HepG2 (cell line): ENCODE measurements around the gene HSP90AB1. TPM values are rescaled to one million over a fixed set of nuclear protein-coding genes. Genes with fewer than 3 reads are reported as not detected.

Source experiments
- CHCHD3 ChIP-seq: sonication (generic); formaldehyde crosslinking; IDR thresholded peaks from 2 replicates; pipeline ENCODE4 v1.8.0; 2022; ENCODE audit warnings: mild to moderate bottlenecking, missing genetic modification reagents, moderate library complexity
- EED ChIP-seq: sonication (generic); formaldehyde crosslinking; IDR thresholded peaks from 2 replicates; pipeline ENCODE4 v1.5.0; 2020; ENCODE audit warnings: mild to moderate bottlenecking, missing genetic modification reagents
- ELF1 ChIP-seq: sonication (generic); formaldehyde crosslinking; IDR thresholded peaks from 2 replicates; pipeline ENCODE4 v1.4.0; 2020; ENCODE audit warnings: missing genetic modification reagents
- EP300 ChIP-seq, 3 experiments: sonication (generic) in 1 of 3; formaldehyde crosslinking in 1 of 3; IDR thresholded peaks; 2 replicates each; pipeline versions ENCODE4 v1.5.1 to v1.6.1; 2011 to 2020; ENCODE audit warnings: low read depth in 2 of 3, low read length in 2 of 3, borderline replicate concordance in 1 of 3, improper control_type of control experiment in 1 of 3, mild to moderate bottlenecking in 1 of 3, missing genetic modification reagents in 1 of 3, moderate library complexity in 1 of 3
- GTF3A ChIP-seq: sonication (generic); formaldehyde crosslinking; conservative IDR thresholded peaks from 2 replicates; pipeline ENCODE4 v1.4.0; 2020; ENCODE audit warnings: mild to moderate bottlenecking, missing genetic modification reagents
- KAT7 ChIP-seq: IDR thresholded peaks from 2 replicates; pipeline ENCODE4 v1.6.1; 2018; ENCODE audit warnings: borderline replicate concordance, missing compliant biosample characterization
- MTA1 ChIP-seq: sonication (generic); formaldehyde crosslinking; IDR thresholded peaks from 2 replicates; pipeline ENCODE4 v1.4.0; 2020; ENCODE audit warnings: missing genetic modification reagents, mild to moderate bottlenecking, borderline replicate concordance
- PAX8 ChIP-seq: sonication (generic); formaldehyde crosslinking; IDR thresholded peaks from 2 replicates; pipeline ENCODE4 v1.8.0; 2022; ENCODE audit warnings: mild to moderate bottlenecking, missing genetic modification reagents, borderline replicate concordance
- SMYD3 ChIP-seq: sonication (generic); formaldehyde crosslinking; IDR thresholded peaks from 2 replicates; pipeline ENCODE4 v1.8.1; 2023; ENCODE audit warnings: mild to moderate bottlenecking, missing genetic modification reagents
- SNAPC2 ChIP-seq: sonication (generic); formaldehyde crosslinking; IDR thresholded peaks from 2 replicates; pipeline ENCODE4 v1.8.1; 2022; ENCODE audit warnings: mild to moderate bottlenecking, missing genetic modification reagents
- ZFP37 ChIP-seq: sonication (generic); formaldehyde crosslinking; IDR thresholded peaks from 2 replicates; pipeline ENCODE4 v1.4.0; 2020; ENCODE audit warnings: missing genetic modification reagents, borderline replicate concordance
- ZFP82 ChIP-seq: sonication (generic); formaldehyde crosslinking; IDR thresholded peaks from 2 replicates; pipeline ENCODE4 v1.5.1; 2020; ENCODE audit warnings: mild to moderate bottlenecking, missing genetic modification reagents, borderline replicate concordance
- ZKSCAN8 ChIP-seq: IDR thresholded peaks from 2 replicates; pipeline ENCODE4 v1.6.1; 2016; ENCODE audit warnings: borderline replicate concordance, missing genetic modification reagents, missing compliant biosample characterization
- ZNF253 ChIP-seq: sonication (generic); formaldehyde crosslinking; IDR thresholded peaks from 2 replicates; pipeline ENCODE4 v1.8.0; 2022; ENCODE audit warnings: mild to moderate bottlenecking, missing genetic modification reagents, borderline replicate concordance
- ZNF766 ChIP-seq: sonication (generic); formaldehyde crosslinking; IDR thresholded peaks from 2 replicates; pipeline ENCODE4 v1.5.0; 2020; ENCODE audit warnings: missing genetic modification reagents, borderline replicate concordance
- ZNF772 ChIP-seq: sonication (generic); formaldehyde crosslinking; IDR thresholded peaks from 2 replicates; pipeline ENCODE4 v1.5.0; 2020; ENCODE audit warnings: mild to moderate bottlenecking, missing genetic modification reagents
- polyA plus RNA-seq, 8 experiments: library from polyadenylated mRNA; depleted of rRNA in 3 of 8; stranded (reverse) in 7 of 8; unstranded in 1 of 8; fragments of >200 nt; fragmentation: Illumina TruSeq in 4 of 8; extraction: Trizol in 4 of 8; gene quantifications; 2 replicates each; pipeline versions ENCODE4 v1.2.1 to v1.2.3, GENCODE V29; 2011 to 2016; ENCODE audit warnings: low read depth in 4 of 8, missing spikeins in 1 of 8, mixed read lengths in 1 of 8; ENCODE audit not compliant: insufficient read depth in 1 of 8
- total RNA-seq, 5 experiments: library from RNA; depleted of rRNA; stranded (reverse); fragments of >200 nt; fragmentation: Illumina TruSeq; extraction: Trizol; gene quantifications; 2 replicates each; pipeline ENCODE4 v1.2.3, GENCODE V29; 2016; ENCODE audit warnings: low read depth in 1 of 5
- TF ChIP-seq, protein P1 (sequence below): sonication (generic); formaldehyde crosslinking; IDR thresholded peaks from 2 replicates; pipeline ENCODE4 v1.4.0; 2020; ENCODE audit warnings: missing genetic modification reagents, mild to moderate bottlenecking, borderline replicate concordance
- TF ChIP-seq, protein P2 (sequence below): sonication (generic); formaldehyde crosslinking; conservative IDR thresholded peaks from 2 replicates; pipeline ENCODE4 v1.8.1; 2023; ENCODE audit warnings: missing genetic modification reagents
- TF ChIP-seq, protein P3 (sequence below): sonication (generic); formaldehyde crosslinking; IDR thresholded peaks from 2 replicates; pipeline ENCODE4 v1.8.0; 2022; ENCODE audit warnings: missing genetic modification reagents, mild to moderate bottlenecking, moderate library complexity, borderline replicate concordance
- TF ChIP-seq, protein P4 (sequence below): sonication (generic); formaldehyde crosslinking; IDR thresholded peaks from 2 replicates; pipeline ENCODE4 v1.4.0; 2020; ENCODE audit warnings: mild to moderate bottlenecking, missing genetic modification reagents
- TF ChIP-seq, protein P5 (sequence below): sonication (generic); formaldehyde crosslinking; conservative IDR thresholded peaks from 2 replicates; pipeline ENCODE4 v1.8.0; 2022; ENCODE audit warnings: mild to moderate bottlenecking, moderate library complexity, missing genetic modification reagents

HSP90AB1 gene
- total and polyA plus RNA-seq, 2 of the 13 experiments (the other 11 are each of a cell fraction or from before 2014, with no cell fraction given) = 1,325 to 1,472 TPM

DNA sequence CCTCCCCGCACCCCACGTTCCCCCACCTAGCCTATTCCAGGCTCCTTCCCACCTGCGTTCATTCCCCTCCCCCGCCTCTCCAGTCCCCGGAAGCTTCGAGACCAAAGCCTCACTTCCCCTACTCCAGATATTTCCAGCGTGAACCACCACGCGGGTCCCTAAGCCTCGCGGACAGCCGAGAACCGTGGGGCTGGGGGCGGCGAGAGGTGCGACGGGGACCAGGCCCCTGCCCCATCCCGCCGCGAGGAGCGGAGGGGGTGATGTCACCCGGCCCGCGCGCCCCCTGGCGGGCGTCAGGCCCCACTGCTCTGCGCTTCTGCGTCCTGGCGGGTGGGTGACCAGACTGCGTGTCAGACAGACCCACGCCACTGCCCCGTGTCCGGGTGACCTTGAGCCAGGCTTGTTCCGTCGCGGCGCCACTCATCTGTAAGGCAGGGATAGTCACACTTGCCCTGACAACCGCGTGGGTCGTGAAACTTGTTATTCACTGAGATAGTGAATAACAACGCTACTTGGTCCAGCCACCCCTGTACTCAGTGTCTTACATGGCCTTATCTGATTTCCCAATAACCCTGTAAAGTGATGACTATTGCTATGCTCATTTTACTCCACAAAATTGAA lies 9.0 kb upstream of the HSP90AB1 start (continued):
- TF ChIP-seq GTF3A (CRISPR knock-in tag) (no peak; the same call in 1 of the 2 replicates), CHCHD3 (CRISPR knock-in tag) (0 out of 2 replicates have a peak, but pooled peaks have one; percentile 35), PAX8 (CRISPR knock-in tag) (no peak; the same call in 1 of the 2 replicates), MTA1 (CRISPR knock-in tag) (peak; percentile 82), ZNF253 (0 out of 2 replicates have a peak, but pooled peaks have one; percentile 37), ELF1 (CRISPR knock-in tag) (0 out of 2 replicates have a peak, but pooled peaks have one; percentile 12), SMYD3 (0 out of 2 replicates have a peak, but pooled peaks have one; percentile 16), ZKSCAN8 (CRISPR knock-in tag) (0 out of 2 replicates have a peak, but pooled peaks have one; percentile 45), ZNF772 (CRISPR knock-in tag) (peak; percentile 32), ZNF766 (peak; percentile 85; the same call in 1 of the 2 replicates), ZFP37 (no peak), EP300 (IDR thresholded peaks at IDR 0.05; ENCODE audit: low read depth in 2 of 2, low read length in 2 of 2) (no peak), EP300 (CRISPR knock-in tag; IDR thresholded peaks at IDR 0.05; ENCODE audit: borderline replicate concordance) (peak; percentile 60; the same call in 1 of the 2 replicates), EED (CRISPR knock-in tag) (peak; percentile 91; the same call in 1 of the 2 replicates), KAT7 (CRISPR knock-in tag) (peak; percentile 75; the same call in 1 of the 2 replicates), ZFP82 (CRISPR knock-in tag) (0 out of 2 replicates have a peak, but pooled peaks have one; percentile 45), SNAPC2 (CRISPR knock-in tag) (0 out of 2 replicates have a peak, but pooled peaks have one; percentile 23)
- TF ChIP-seq, protein P1, sequence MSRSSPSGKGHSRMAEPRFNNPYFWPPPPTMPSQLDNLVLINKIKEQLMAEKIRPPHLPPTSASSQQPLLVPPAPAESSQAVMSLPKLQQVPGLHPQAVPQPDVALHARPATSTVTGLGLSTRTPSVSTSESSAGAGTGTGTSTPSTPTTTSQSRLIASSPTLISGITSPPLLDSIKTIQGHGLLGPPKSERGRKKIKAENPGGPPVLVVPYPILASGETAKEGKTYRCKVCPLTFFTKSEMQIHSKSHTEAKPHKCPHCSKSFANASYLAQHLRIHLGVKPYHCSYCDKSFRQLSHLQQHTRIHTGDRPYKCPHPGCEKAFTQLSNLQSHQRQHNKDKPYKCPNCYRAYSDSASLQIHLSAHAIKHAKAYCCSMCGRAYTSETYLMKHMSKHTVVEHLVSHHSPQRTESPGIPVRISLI (CRISPR knock-in tag) = 0 out of 2 replicates have a peak, but pooled peaks have one; percentile 45
- TF ChIP-seq, protein P2, sequence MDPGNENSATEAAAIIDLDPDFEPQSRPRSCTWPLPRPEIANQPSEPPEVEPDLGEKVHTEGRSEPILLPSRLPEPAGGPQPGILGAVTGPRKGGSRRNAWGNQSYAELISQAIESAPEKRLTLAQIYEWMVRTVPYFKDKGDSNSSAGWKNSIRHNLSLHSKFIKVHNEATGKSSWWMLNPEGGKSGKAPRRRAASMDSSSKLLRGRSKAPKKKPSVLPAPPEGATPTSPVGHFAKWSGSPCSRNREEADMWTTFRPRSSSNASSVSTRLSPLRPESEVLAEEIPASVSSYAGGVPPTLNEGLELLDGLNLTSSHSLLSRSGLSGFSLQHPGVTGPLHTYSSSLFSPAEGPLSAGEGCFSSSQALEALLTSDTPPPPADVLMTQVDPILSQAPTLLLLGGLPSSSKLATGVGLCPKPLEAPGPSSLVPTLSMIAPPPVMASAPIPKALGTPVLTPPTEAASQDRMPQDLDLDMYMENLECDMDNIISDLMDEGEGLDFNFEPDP (CRISPR knock-in tag) = no peak
- TF ChIP-seq, protein P3, sequence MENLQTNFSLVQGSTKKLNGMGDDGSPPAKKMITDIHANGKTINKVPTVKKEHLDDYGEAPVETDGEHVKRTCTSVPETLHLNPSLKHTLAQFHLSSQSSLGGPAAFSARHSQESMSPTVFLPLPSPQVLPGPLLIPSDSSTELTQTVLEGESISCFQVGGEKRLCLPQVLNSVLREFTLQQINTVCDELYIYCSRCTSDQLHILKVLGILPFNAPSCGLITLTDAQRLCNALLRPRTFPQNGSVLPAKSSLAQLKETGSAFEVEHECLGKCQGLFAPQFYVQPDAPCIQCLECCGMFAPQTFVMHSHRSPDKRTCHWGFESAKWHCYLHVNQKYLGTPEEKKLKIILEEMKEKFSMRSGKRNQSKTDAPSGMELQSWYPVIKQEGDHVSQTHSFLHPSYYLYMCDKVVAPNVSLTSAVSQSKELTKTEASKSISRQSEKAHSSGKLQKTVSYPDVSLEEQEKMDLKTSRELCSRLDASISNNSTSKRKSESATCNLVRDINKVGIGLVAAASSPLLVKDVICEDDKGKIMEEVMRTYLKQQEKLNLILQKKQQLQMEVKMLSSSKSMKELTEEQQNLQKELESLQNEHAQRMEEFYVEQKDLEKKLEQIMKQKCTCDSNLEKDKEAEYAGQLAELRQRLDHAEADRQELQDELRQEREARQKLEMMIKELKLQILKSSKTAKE (CRISPR knock-in tag) = peak; percentile 53
- TF ChIP-seq, protein P4, sequence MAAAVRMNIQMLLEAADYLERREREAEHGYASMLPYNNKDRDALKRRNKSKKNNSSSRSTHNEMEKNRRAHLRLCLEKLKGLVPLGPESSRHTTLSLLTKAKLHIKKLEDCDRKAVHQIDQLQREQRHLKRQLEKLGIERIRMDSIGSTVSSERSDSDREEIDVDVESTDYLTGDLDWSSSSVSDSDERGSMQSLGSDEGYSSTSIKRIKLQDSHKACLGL = peak; percentile 1; the same call in 1 of the 2 replicates
- TF ChIP-seq, protein P5, sequence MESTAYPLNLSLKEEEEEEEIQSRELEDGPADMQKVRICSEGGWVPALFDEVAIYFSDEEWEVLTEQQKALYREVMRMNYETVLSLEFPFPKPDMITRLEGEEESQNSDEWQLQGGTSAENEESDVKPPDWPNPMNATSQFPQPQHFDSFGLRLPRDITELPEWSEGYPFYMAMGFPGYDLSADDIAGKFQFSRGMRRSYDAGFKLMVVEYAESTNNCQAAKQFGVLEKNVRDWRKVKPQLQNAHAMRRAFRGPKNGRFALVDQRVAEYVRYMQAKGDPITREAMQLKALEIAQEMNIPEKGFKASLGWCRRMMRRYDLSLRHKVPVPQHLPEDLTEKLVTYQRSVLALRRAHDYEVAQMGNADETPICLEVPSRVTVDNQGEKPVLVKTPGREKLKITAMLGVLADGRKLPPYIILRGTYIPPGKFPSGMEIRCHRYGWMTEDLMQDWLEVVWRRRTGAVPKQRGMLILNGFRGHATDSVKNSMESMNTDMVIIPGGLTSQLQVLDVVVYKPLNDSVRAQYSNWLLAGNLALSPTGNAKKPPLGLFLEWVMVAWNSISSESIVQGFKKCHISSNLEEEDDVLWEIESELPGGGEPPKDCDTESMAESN = peak; percentile 90
